Adrenal gland (tissue), 5 donors: ENCODE results near the gene TXNDC11.

Source experiments
- POLR2A ChIP-seq, 2 donors: fragments of 450-650 bp; IDR thresholded peaks; one replicate each; pipeline ENCODE4 v1.6.1; 2017; ENCODE audit warnings: antibody characterized with exemption in 2 of 2, mild to moderate bottlenecking in 2 of 2, moderate library complexity in 1 of 2
- TF ChIP-seq, protein P1 (sequence below), 6 experiments: fragments of 450-650 bp in 4 of 6; fragments of 200-600 bp in 2 of 6; sonication (generic) in 1 of 6; IDR thresholded peaks; 1 replicate in 5 of 6; 2 replicates in 1 of 6; pipeline versions ENCODE4 v1.5.1 to v1.8.0; 2016 to 2021; ENCODE audit warnings: antibody characterized with exemption in 6 of 6, mild to moderate bottlenecking in 2 of 6, moderate library complexity in 1 of 6
- donor health status: DM: no; HTN: no; CAD: no.

DNA sequence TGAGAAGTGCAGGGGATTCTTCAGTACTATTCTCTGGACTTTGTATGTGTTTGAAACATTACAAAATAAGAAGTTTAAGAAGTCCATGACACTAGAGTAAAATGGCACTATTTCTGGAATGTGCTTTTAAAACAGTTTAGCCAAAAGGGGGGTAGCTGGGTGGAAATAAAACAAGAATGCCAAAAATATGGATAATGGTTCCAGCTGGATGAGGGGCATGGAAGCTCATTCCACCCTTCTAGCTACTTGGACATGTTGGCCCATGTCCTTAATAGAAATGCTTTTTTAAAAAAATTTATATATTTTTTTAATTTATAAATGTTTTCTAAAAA, 41.3 kb upstream of the TXNDC11 start:
- TF ChIP-seq, protein P1, sequence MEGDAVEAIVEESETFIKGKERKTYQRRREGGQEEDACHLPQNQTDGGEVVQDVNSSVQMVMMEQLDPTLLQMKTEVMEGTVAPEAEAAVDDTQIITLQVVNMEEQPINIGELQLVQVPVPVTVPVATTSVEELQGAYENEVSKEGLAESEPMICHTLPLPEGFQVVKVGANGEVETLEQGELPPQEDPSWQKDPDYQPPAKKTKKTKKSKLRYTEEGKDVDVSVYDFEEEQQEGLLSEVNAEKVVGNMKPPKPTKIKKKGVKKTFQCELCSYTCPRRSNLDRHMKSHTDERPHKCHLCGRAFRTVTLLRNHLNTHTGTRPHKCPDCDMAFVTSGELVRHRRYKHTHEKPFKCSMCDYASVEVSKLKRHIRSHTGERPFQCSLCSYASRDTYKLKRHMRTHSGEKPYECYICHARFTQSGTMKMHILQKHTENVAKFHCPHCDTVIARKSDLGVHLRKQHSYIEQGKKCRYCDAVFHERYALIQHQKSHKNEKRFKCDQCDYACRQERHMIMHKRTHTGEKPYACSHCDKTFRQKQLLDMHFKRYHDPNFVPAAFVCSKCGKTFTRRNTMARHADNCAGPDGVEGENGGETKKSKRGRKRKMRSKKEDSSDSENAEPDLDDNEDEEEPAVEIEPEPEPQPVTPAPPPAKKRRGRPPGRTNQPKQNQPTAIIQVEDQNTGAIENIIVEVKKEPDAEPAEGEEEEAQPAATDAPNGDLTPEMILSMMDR (IDR thresholded peaks at IDR 0.05): no peak
- TF ChIP-seq POLR2A (IDR thresholded peaks at IDR 0.05): no peak
